Fibroblast of villous mesenchyme (primary cell): ENCODE measurements around the gene SLC19A2. TPM values are rescaled to one million over a fixed set of nuclear protein-coding genes. Genes with fewer than 3 reads are reported as not detected.

Experiments used
- DNase-seq: peaks from one replicate; pipeline ENCODE4 v3.0.0-alpha.2; 2010; ENCODE audit warnings: low read depth
- H3K4me3 ChIP-seq: 2 replicates; pipeline ENCODE4 v1.5.1; 2011; ENCODE audit warnings: low read depth, mild to moderate bottlenecking, low read length
- CTCF ChIP-seq: IDR thresholded peaks from 2 replicates; pipeline ENCODE4 v1.5.1; 2012; ENCODE audit warnings: low read depth, mild to moderate bottlenecking, low read length; ENCODE audit not compliant: insufficient read depth
- total RNA-seq: library from RNA; depleted of rRNA; stranded (reverse); fragments of >200 nt; gene quantifications from 2 replicates; pipeline ENCODE4 v1.2.3, GENCODE V29; 2012

Gene SLC19A2
- total RNA-seq, 1 donor: 7.3 TPM

DNA sequence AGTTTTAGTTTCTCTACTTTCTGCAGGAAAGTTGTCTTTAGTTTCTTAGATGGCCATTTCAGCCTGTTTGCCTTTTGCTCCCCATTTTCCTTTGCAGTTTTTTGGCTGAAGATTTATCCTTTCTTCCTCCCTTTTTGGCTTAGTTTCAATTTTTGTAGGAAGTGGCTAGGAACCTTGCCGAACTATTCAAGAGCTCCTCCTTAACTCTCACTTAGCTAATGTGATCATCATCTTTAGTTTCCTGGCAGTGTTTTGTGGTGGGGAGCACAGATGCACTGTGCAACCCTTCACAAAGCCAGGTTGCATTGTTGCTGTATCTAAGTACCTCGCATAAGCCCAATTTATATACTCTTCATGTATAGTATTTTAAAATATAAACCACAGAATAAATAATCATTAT is 29.7 kb downstream of the SLC19A2 start:
- no peak overlapping the region for H3K4me3 ChIP-seq
- TF ChIP-seq CTCF: no peak

GRCh38 chr1:169452921-169453320 is 32.8 kb downstream of the SLC19A2 start:
- H3K4me3 ChIP-seq: no peak overlapping the region
- TF ChIP-seq CTCF: no peak
- DNase-seq: no peak

More for the DNA sequence above, 29.7 kb downstream of the SLC19A2 start:
- DNase-seq: no peak

DNA sequence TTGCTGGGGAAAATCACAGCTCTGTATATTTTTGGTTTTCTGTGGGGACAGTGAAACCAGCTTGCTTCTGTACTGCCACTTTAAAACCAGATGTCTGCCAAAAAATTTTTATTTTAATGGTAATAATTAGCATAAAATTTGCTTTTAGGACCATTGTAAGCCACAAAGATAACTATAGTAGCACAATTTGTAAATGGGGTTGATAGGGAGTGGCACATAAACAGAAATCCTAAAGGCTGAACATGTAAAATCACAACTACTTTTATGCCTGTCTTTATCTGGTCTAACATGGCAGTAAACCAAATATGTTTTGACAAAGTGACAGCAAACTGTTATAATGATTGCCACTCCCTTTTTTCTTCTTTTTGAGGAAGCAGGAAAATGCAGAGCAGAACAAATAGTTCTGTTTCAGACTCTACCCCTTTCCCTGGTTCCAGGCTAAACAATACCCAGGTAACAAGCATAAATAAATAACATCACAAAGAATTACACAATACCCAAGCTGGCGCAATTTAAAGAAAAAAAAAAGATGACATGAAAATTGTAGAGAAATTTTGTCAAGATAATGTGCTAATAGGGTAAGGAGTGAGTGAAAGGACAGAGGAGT is 34.4 kb downstream of the SLC19A2 start:
- DNase-seq: no peak
- TF ChIP-seq CTCF: no peak
- H3K4me3 ChIP-seq: no peak overlapping the region

GRCh38 chr1:169443923-169444322 is 41.8 kb downstream of the SLC19A2 start:
- DNase-seq: no peak
- TF ChIP-seq CTCF: no peak
- H3K4me3 ChIP-seq: no peak overlapping the region

- no peak for TF ChIP-seq CTCF
- peak within 1 kb of the TSS; percentile 53 for H3K4me3 ChIP-seq
- peak; percentile 13 for DNase-seq
Observed at GRCh38 chr1:169427081-169427641, 58.6 kb downstream of the SLC19A2 start, which contains the start of gene CCDC181. TSS of gene CCDC181 (minus strand) at chr1:169427474. CDS start at chr1:169424927, 2,547 bp downstream.

DNA sequence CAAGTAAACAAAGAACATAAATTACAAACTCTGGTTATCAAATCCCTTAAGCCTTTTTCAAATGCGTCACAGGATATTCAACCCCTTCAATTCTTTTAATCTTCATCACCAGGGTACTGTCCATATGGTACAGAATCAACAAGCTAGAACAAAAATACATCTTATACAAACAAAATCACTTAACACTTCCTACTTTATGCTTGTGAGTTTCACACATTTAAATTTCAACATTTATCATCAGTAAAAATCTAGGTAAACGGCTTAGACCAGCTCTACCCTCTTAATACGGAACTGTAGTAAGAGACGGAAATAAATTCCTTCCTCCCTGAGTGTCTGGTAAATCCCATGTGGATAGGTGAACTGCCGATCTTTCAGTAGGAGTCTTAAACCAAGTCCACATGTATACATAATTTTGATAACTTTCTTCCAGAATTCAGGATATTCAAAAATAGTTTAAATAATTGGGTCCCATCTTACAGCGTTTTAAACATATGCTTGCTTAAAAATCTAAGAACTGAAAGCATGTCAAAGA is 59.5 kb downstream of the SLC19A2 start:
- DNase-seq: no peak
- TF ChIP-seq CTCF: no peak
- no peak overlapping the region for H3K4me3 ChIP-seq
